CD4-positive, alpha-beta T cell (primary cell): ENCODE data around the gene RAB22A. TPM values are rescaled to one million over a fixed set of nuclear protein-coding genes. Genes with fewer than 3 reads are reported as not detected.
A peak's percentile ranks its signal among the peaks of the same experiment; 100 is the strongest.

Source experiments
- ATAC-seq: fragments of 200-7000 bp; cut with Tn5 transposase; one replicate; pipeline ENCODE4 v1.10.0; 2022; ENCODE audit warnings: mild to moderate bottlenecking; ENCODE audit not compliant: poor library complexity
- CTCF ChIA-PET: fragments of 350-600 bp; sonication (Branson Sonifier 250); formaldehyde crosslinking; loops from one replicate; lab custom pipeline; 2021; ENCODE audit warnings: antibody characterized with exemption, inconsistent platforms; lab: Charles Lee
- POLR2A ChIA-PET: fragments of 350-600 bp; sonication (Branson Sonifier 250); formaldehyde crosslinking; loops from one replicate; lab custom pipeline; 2021; ENCODE audit warnings: antibody characterized with exemption, inconsistent platforms; lab: Charles Lee
- DNase-seq, 14 experiments: peaks; one replicate each; pipeline ENCODE4 v3.0.0-alpha.2; 2013 to 2020; ENCODE audit warnings: mixed read lengths in 2 of 14
- H3K27ac ChIP-seq, 2 donors: one replicate each; pipeline versions ENCODE4 v1.5.1 to v1.7.0; 2013; ENCODE audit warnings: low read length in 2 of 2, low read depth in 1 of 2, mild to moderate bottlenecking in 1 of 2
- H3K27me3 ChIP-seq, 2 experiments: 1 replicate in 1 of 2; 2 replicates in 1 of 2; pipeline versions ENCODE4 v1.6.1 to v1.7.0; 2013; ENCODE audit warnings: low read length in 2 of 2, control low read depth in 1 of 2, mild to moderate bottlenecking in 1 of 2, moderate library complexity in 1 of 2; ENCODE audit not compliant: insufficient read depth in 2 of 2, control insufficient read depth in 1 of 2
- H3K36me3 ChIP-seq: one replicate; pipeline ENCODE4 v1.6.1; 2013; ENCODE audit warnings: low read length, control low read depth; ENCODE audit not compliant: insufficient read depth
- H3K4me1 ChIP-seq: one replicate; pipeline ENCODE4 v1.6.1; 2013; ENCODE audit warnings: low read length, control low read depth; ENCODE audit not compliant: insufficient read depth
- H3K4me3 ChIP-seq: one replicate; pipeline ENCODE4 v1.5.1; 2013; ENCODE audit warnings: mild to moderate bottlenecking, low read length, moderate library complexity
- H3K9me3 ChIP-seq, 2 experiments: 1 replicate in 1 of 2; 2 replicates in 1 of 2; pipeline versions ENCODE4 v1.6.1 to v1.7.0; 2013; ENCODE audit warnings: low read length in 2 of 2, mild to moderate bottlenecking in 2 of 2, control low read depth in 1 of 2, moderate library complexity in 1 of 2; ENCODE audit not compliant: control insufficient read depth in 1 of 2, insufficient read depth in 1 of 2
- H3K27ac Mint-ChIP-seq: one replicate; pipeline ENCODE4 v1.8.0; 2020; ENCODE audit warnings: mixed read lengths
- H3K27me3 Mint-ChIP-seq: one replicate; pipeline ENCODE4 v1.8.0; 2021; ENCODE audit warnings: mixed read lengths
- H3K36me3 Mint-ChIP-seq: one replicate; pipeline ENCODE4 v1.8.0; 2021; ENCODE audit warnings: low read depth, mixed read lengths
- H3K4me1 Mint-ChIP-seq: one replicate; pipeline ENCODE4 v1.8.0; 2021; ENCODE audit warnings: low read depth, mixed read lengths
- H3K4me3 Mint-ChIP-seq: one replicate; pipeline ENCODE4 v1.8.0; 2020; ENCODE audit warnings: mild to moderate bottlenecking, mixed read lengths
- H3K9me3 Mint-ChIP-seq: one replicate; pipeline ENCODE4 v1.8.0; 2020; ENCODE audit warnings: mixed read lengths
- CTCF ChIP-seq: fragments of 200-600 bp; IDR thresholded peaks from one replicate; pipeline ENCODE4 v1.8.0; 2022; ENCODE audit warnings: antibody characterized with exemption, mild to moderate bottlenecking
- intact Hi-C, 2 experiments: fragments of 100-400 bp; cut with DNase I in 1 of 2; cut with micrococcal nuclease in 1 of 2; formaldehyde crosslinking; loops; one replicate each; pipeline versions ENCODE4 v1.15.1 to v1.9.0; 2023 to 2025; cut with DNase I, micrococcal nuclease
- total RNA-seq, 174 experiments: library from RNA in 2 of 174; stranded (reverse) in 2 of 174; gene quantifications; one replicate each; pipeline ENCODE4 v1.2.3 and lab custom pipeline; 2021 to 2026

Gene RAB22A
- total RNA-seq, 2 experiments from 2014 or later = 16.5 to 17.2 TPM

GRCh38 chr20:58313396-58313795 is 3.9 kb downstream of the RAB22A start:
- ChIA-PET POLR2A (interaction anchor here (1.9 kb wide), 1 partner anchor 76 kb away, joined by 5 read pairs; the partner anchor contains the start of gene VAPB), CTCF (no interaction called here)
- Mint-ChIP-seq H3K9me3 (no peaks in the 10 kb centered on the region), H3K4me3 (peak overlapping the region; percentile 60), H3K36me3 (peaks cover 72% of the 10 kb centered on the region), H3K4me1 (peaks cover 58% of the 10 kb centered on the region), H3K27me3 (no peaks in the 10 kb centered on the region), H3K27ac (peak overlapping the region; percentile 67)
- DNase-seq (peak in 3 of 14 experiments; percentile 47 to 63 (median 51)), ATAC-seq (no peak)
- TF ChIP-seq CTCF = no peak
- H3K9me3 ChIP-seq = no peaks in the 10 kb centered on the region
- no peak overlapping the region for H3K27ac ChIP-seq
- H3K4me1 ChIP-seq = peaks cover 46% of the 10 kb centered on the region
- H3K4me3 ChIP-seq = no peak overlapping the region
- H3K36me3 ChIP-seq = peaks cover 44% of the 10 kb centered on the region
- no peaks in the 10 kb centered on the region for H3K27me3 ChIP-seq
- intact Hi-C loops = loop anchor here in 1 of 2 experiments (5.0 kb wide), 1 partner anchor 1956 kb away; the partner anchor contains the start of gene FAM210B

GRCh38 chr20:58321205-58321604 is 11.7 kb downstream of the RAB22A start:
- POLR2A ChIA-PET = interaction anchor here (1.0 kb wide), 1 partner anchor 15 kb away, joined by 3 read pairs; no protein-coding TSS in a partner anchor
- Histone ChIP-seq H3K4me1 (peaks cover 10% of the 10 kb centered on the region), H3K27me3 (no peaks in the 10 kb centered on the region), H3K4me3 (no peak overlapping the region), H3K36me3 (peaks cover 26% of the 10 kb centered on the region), H3K27ac (no peak overlapping the region), H3K9me3 (no peaks in the 10 kb centered on the region)
- no peak for DNase-seq
- Mint-ChIP-seq H3K4me1 (peaks cover 73% of the 10 kb centered on the region), H3K9me3 (no peaks in the 10 kb centered on the region), H3K27ac (no peak overlapping the region), H3K36me3 (peaks cover 47% of the 10 kb centered on the region), H3K27me3 (no peaks in the 10 kb centered on the region), H3K4me3 (no peak overlapping the region)
- ATAC-seq = peak; percentile 60
- CTCF ChIA-PET = interaction anchor here (0.7 to 1.3 kb wide), 3 partner anchors 13 to 85 kb away, joined by 3 read pairs; no protein-coding TSS in a partner anchor
- intact Hi-C loops = no loop called here
- no peak for TF ChIP-seq CTCF

- DNase-seq (no peak), ATAC-seq (no peak)
- no peaks in the 10 kb centered on the region for H3K27me3 ChIP-seq
- Mint-ChIP-seq H3K4me1 (peaks cover 73% of the 10 kb centered on the region), H3K27me3 (no peaks in the 10 kb centered on the region), H3K36me3 (peaks cover 38% of the 10 kb centered on the region), H3K9me3 (no peaks in the 10 kb centered on the region), H3K4me3 (no peak overlapping the region), H3K27ac (no peak overlapping the region)
- H3K36me3 ChIP-seq = peaks cover 18% of the 10 kb centered on the region
- CTCF ChIA-PET = interaction anchor here (0.7 to 0.9 kb wide), 3 partner anchors 10 to 25 kb away, joined by 3 read pairs; no protein-coding TSS in a partner anchor
- H3K9me3 ChIP-seq = no peaks in the 10 kb centered on the region
- TF ChIP-seq CTCF = no peak
- intact Hi-C loops = no loop called here
- H3K4me3 ChIP-seq = no peak overlapping the region
- POLR2A ChIA-PET = interaction anchor here (0.8 kb wide), 1 partner anchor 12 kb away, joined by 3 read pairs; the partner anchor contains the start of gene RAB22A
- no peak overlapping the region for H3K27ac ChIP-seq
- H3K4me1 ChIP-seq = peaks cover 10% of the 10 kb centered on the region
Observed at GRCh38 chr20:58322083-58322482, 12.6 kb downstream of the RAB22A start.
